ENCODE measurements around the gene ERLIN1.

Gene ERLIN1

GRCh38 chr10:100185364-100186252, at the start of gene ERLIN1:
Gene ERLIN1 (minus strand): TSS chr10:100186029. CDS start chr10:100185626, 403 bp downstream.
- peak; percentile 92 for DNase-seq

- DNase-seq, result no peak
Measured at GRCh38 chr10:100232101-100232500, 46.3 kb upstream of the ERLIN1 start.

GRCh38 chr10:100229819-100230422, 44.1 kb upstream of the ERLIN1 start:
- peak; percentile 2 for DNase-seq

GRCh38 chr10:100223879-100224278, 38.0 kb upstream of the ERLIN1 start:
- DNase-seq, result no peak

- DNase-seq, result no peak
Measured at GRCh38 chr10:100222529-100222928, 36.7 kb upstream of the ERLIN1 start.

- no peak for DNase-seq
Measured at GRCh38 chr10:100216006-100216405, 30.2 kb upstream of the ERLIN1 start.

GRCh38 chr10:100209303-100209702, 23.5 kb upstream of the ERLIN1 start:
- no peak for DNase-seq

- DNase-seq, result no peak
Measured at GRCh38 chr10:100208276-100208675, 22.4 kb upstream of the ERLIN1 start.

GRCh38 chr10:100204370-100204769, 18.5 kb upstream of the ERLIN1 start:
- no peak for DNase-seq

GRCh38 chr10:100201549-100201948, 15.7 kb upstream of the ERLIN1 start:
- DNase-seq, result no peak

- DNase-seq, result no peak
Measured at GRCh38 chr10:100194711-100195110, 8.9 kb upstream of the ERLIN1 start.

- no peak for DNase-seq
Measured at GRCh38 chr10:100192350-100192749, 6.5 kb upstream of the ERLIN1 start.

- peak; percentile 43 for DNase-seq
Measured at GRCh38 chr10:100186253-100187212, 704 bp upstream of the ERLIN1 start.

- peak; percentile 25 for DNase-seq
Measured at GRCh38 chr10:100184840-100185239, 989 bp downstream of the ERLIN1 start.

GRCh38 chr10:100184426-100184825, 1.4 kb downstream of the ERLIN1 start:
- no peak for DNase-seq

- DNase-seq, result no peak
Measured at GRCh38 chr10:100183481-100183880, 2.3 kb downstream of the ERLIN1 start.

GRCh38 chr10:100182908-100183307, 2.9 kb downstream of the ERLIN1 start:
- no peak for DNase-seq

- no peak for DNase-seq
Measured at GRCh38 chr10:100182281-100182680, 3.5 kb downstream of the ERLIN1 start.

- DNase-seq, result no peak
Measured at GRCh38 chr10:100175875-100176274, 10.0 kb downstream of the ERLIN1 start.

GRCh38 chr10:100174699-100175677, 10.8 kb downstream of the ERLIN1 start:
- DNase-seq, result no peak

- DNase-seq, result no peak
Measured at GRCh38 chr10:100173035-100173434, 12.8 kb downstream of the ERLIN1 start.

GRCh38 chr10:100172349-100172748, 13.5 kb downstream of the ERLIN1 start:
- DNase-seq, result no peak
